GM08714 (cell line): ENCODE measurements around the gene VSIG4.
"Not testable (repeated sequence)": the region's sequence is repeated elsewhere in the genome, so short reads cannot be mapped to it uniquely, and the experiment has no call there.

ENCODE experiments used
- H3K4me3 ChIP-seq: fragments of 200-500 bp; sonication (Bioruptor generic); 2 replicates; pipeline ENCODE4 v1.5.1; 2014; ENCODE audit warnings: mild to moderate bottlenecking, low read length, inconsistent platforms
- ZNF274 ChIP-seq: IDR thresholded peaks from 2 replicates; pipeline ENCODE4 v1.6.1; 2012; ENCODE audit warnings: mild to moderate bottlenecking, low read depth, low read length

VSIG4 gene

GRCh38 chrX:65994519-65995506, 45.1 kb downstream of the VSIG4 start:
- TF ChIP-seq ZNF274 = no peak
- H3K4me3 ChIP-seq = no peak overlapping the region

- no peak for TF ChIP-seq ZNF274
These were observed 45.9 kb downstream of the VSIG4 start for GRCh38 chrX:65993915-65994460.

GRCh38 chrX:65993332-65993731, 46.5 kb downstream of the VSIG4 start:
- no peak for TF ChIP-seq ZNF274
- H3K4me3 ChIP-seq = no peak overlapping the region

More at GRCh38 chrX:65993915-65994460, 45.9 kb downstream of the VSIG4 start:
- H3K4me3 ChIP-seq = no peak overlapping the region

GRCh38 chrX:65990702-65991101, 49.2 kb downstream of the VSIG4 start:
- TF ChIP-seq ZNF274 = no peak
- H3K4me3 ChIP-seq = no peak overlapping the region

GRCh38 chrX:65987811-65988210, 52.1 kb downstream of the VSIG4 start:
- no peak for TF ChIP-seq ZNF274
- no peak overlapping the region for H3K4me3 ChIP-seq

GRCh38 chrX:65985922-65986588, 53.8 kb downstream of the VSIG4 start:
- no peak for TF ChIP-seq ZNF274
- no peak overlapping the region for H3K4me3 ChIP-seq

- no peak for TF ChIP-seq ZNF274
- H3K4me3 ChIP-seq = no peak overlapping the region
These were observed 54.7 kb downstream of the VSIG4 start for GRCh38 chrX:65985211-65985610.

- H3K4me3 ChIP-seq = not testable (repeated sequence)
These were observed 62.7 kb downstream of the VSIG4 start for GRCh38 chrX:65977161-65977560.

- TF ChIP-seq ZNF274 = no peak
- no peak overlapping the region for H3K4me3 ChIP-seq
These were observed 63.7 kb downstream of the VSIG4 start for GRCh38 chrX:65976161-65976560.

- H3K4me3 ChIP-seq = not testable (repeated sequence)
These were observed 64.6 kb downstream of the VSIG4 start for GRCh38 chrX:65975161-65975751.
